Neural cell (in vitro differentiated cells): ENCODE data around the gene NPC1. TPM values are rescaled to one million over a fixed set of nuclear protein-coding genes. Genes with fewer than 3 reads are reported as not detected.

Experiments
- H2AFZ ChIP-seq: fragments of 200-600, 300-800 bp; sonication (generic), shearing (Covaris generic); 2 replicates; pipeline ENCODE4 v1.6.0; 2014; ENCODE audit warnings: low read depth, mild to moderate bottlenecking, antibody characterized with exemption, low read length, moderate library complexity
- H3F3A ChIP-seq: fragments of 200-600 bp; shearing (Covaris generic); 2 replicates; pipeline ENCODE4 v1.6.1; 2016; ENCODE audit warnings: mild to moderate bottlenecking, moderate library complexity, mixed read lengths, antibody characterized with exemption, low read length; ENCODE audit not compliant: insufficient read depth, poor library complexity, severe bottlenecking
- H3K27ac ChIP-seq: fragments of 200-600, 300-800 bp; sonication (generic), shearing (Covaris generic); 2 replicates; pipeline ENCODE4 v1.5.1; 2014; ENCODE audit warnings: mild to moderate bottlenecking, low read length, moderate library complexity
- H3K27me3 ChIP-seq: fragments of 300-800, 200-600 bp; sonication (generic), shearing (Covaris generic); 2 replicates; pipeline ENCODE4 v1.6.0; 2014; ENCODE audit warnings: mild to moderate bottlenecking, low read depth, low read length, moderate library complexity; ENCODE audit not compliant: insufficient read depth
- H3K36me3 ChIP-seq: fragments of 300-800, 200-600 bp; sonication (generic), shearing (Covaris generic); 2 replicates; pipeline ENCODE4 v1.5.1; 2014; ENCODE audit warnings: mild to moderate bottlenecking, antibody characterized with exemption, low read length, moderate library complexity; ENCODE audit not compliant: insufficient read depth
- H3K4me2 ChIP-seq: fragments of 300-800, 200-600 bp; sonication (generic), shearing (Covaris generic); 2 replicates; pipeline ENCODE4 v1.6.0; 2014; ENCODE audit warnings: mild to moderate bottlenecking, low read length
- H3K4me3 ChIP-seq: fragments of 300-800, 200-600 bp; sonication (generic), shearing (Covaris generic); 2 replicates; pipeline ENCODE4 v1.5.1; 2014; ENCODE audit warnings: mild to moderate bottlenecking, low read length, moderate library complexity
- H3K79me2 ChIP-seq: fragments of 200-600 bp; shearing (Covaris generic); replicated peaks from 2 replicates; pipeline ENCODE4 v1.6.0; 2014; ENCODE audit warnings: mild to moderate bottlenecking, low read length, moderate library complexity; ENCODE audit not compliant: insufficient read depth
- H3K9ac ChIP-seq: fragments of 300-800, 200-600 bp; sonication (generic), shearing (Covaris generic); 2 replicates; pipeline ENCODE4 v1.6.1; 2016; ENCODE audit warnings: mild to moderate bottlenecking, low read length, mixed read lengths
- H3K9me2 ChIP-seq: fragments of 200-600 bp; shearing (Covaris generic); 2 replicates; pipeline ENCODE4 v1.6.1; 2016; ENCODE audit warnings: mild to moderate bottlenecking, low read length, mixed read lengths; ENCODE audit not compliant: insufficient read depth
- H3K9me3 ChIP-seq: fragments of 200-600, 300-800 bp; sonication (generic), shearing (Covaris generic); 2 replicates; pipeline ENCODE4 v1.6.1; 2016; ENCODE audit warnings: mild to moderate bottlenecking, mixed run types, low read length, moderate library complexity, mixed read lengths
- H4K20me1 ChIP-seq: fragments of 200-600 bp; shearing (Covaris generic); 2 replicates; pipeline ENCODE4 v1.6.1; 2016; ENCODE audit warnings: mild to moderate bottlenecking, mixed run types; ENCODE audit not compliant: insufficient read depth
- CTCF ChIP-seq: fragments of 450-650 bp; IDR thresholded peaks from 2 replicates; pipeline ENCODE4 v1.5.1; 2014; ENCODE audit warnings: antibody characterized with exemption, mild to moderate bottlenecking, moderate library complexity; ENCODE audit not compliant: poor library complexity, severe bottlenecking
- EP300 ChIP-seq: fragments of 450-650 bp; conservative IDR thresholded peaks from 2 replicates; pipeline ENCODE4 v1.6.1; 2014; ENCODE audit warnings: antibody characterized with exemption, mild to moderate bottlenecking, moderate library complexity; ENCODE audit not compliant: poor library complexity, severe bottlenecking
- EZH2 ChIP-seq: fragments of 200-600, 300-800 bp; shearing (Covaris generic), sonication (generic); IDR thresholded peaks from 2 replicates; pipeline ENCODE4 v1.6.1; 2014; ENCODE audit warnings: antibody characterized with exemption, low read length, borderline replicate concordance, mild to moderate bottlenecking; ENCODE audit not compliant: insufficient read depth, poor library complexity, severe bottlenecking
- MXI1 ChIP-seq: fragments of 450-650 bp; conservative IDR thresholded peaks from 2 replicates; pipeline ENCODE4 v1.6.1; 2014; ENCODE audit warnings: antibody characterized with exemption, mild to moderate bottlenecking; ENCODE audit not compliant: poor library complexity, severe bottlenecking
- POLR2AphosphoS5 ChIP-seq: IDR thresholded peaks from 2 replicates; pipeline ENCODE4 v1.6.1; 2012
- RAD21 ChIP-seq: fragments of 450-650 bp; conservative IDR thresholded peaks from 2 replicates; pipeline ENCODE4 v1.6.1; 2014; ENCODE audit warnings: antibody characterized with exemption, mild to moderate bottlenecking, moderate library complexity
- REST ChIP-seq: IDR thresholded peaks from 2 replicates; pipeline ENCODE4 v1.6.1; 2012; ENCODE audit warnings: borderline replicate concordance
- SMC3 ChIP-seq: fragments of 450-650 bp; conservative IDR thresholded peaks from 2 replicates; pipeline ENCODE4 v1.6.1; 2014; ENCODE audit warnings: antibody characterized with exemption, mild to moderate bottlenecking, moderate library complexity; ENCODE audit not compliant: poor library complexity
- TAF1 ChIP-seq: IDR thresholded peaks from 2 replicates; pipeline ENCODE4 v1.6.1; 2012; ENCODE audit warnings: low read depth
- polyA plus RNA-seq: library from polyadenylated mRNA; depleted of rRNA; stranded (reverse); fragments of >200 nt; gene quantifications from 2 replicates; pipeline ENCODE4 v1.2.3, GENCODE V29; 2014

The NPC1 gene
- polyA plus RNA-seq, 1 donor from 2014 or later = 20.9 TPM

- no peak for TF ChIP-seq MXI1
- TF ChIP-seq SMC3 = no peak
- no peak for TF ChIP-seq POLR2AphosphoS5
- no peak for TF ChIP-seq CTCF
- TF ChIP-seq EP300 = no peak
- TF ChIP-seq EZH2 = no peak
- no peak for TF ChIP-seq REST
- no peak for TF ChIP-seq RAD21
- TF ChIP-seq TAF1 = no peak
- Histone ChIP-seq H2AFZ (no peak overlapping the region), H3K9me2 (no peaks in the 10 kb centered on the region), H3K4me2 (no peak overlapping the region), H3K9ac (no peak overlapping the region), H3K79me2 (no peaks in the 10 kb centered on the region), H4K20me1 (no peaks in the 10 kb centered on the region), H3K27ac (no peak overlapping the region), H3K27me3 (peaks cover 36% of the 10 kb centered on the region), H3F3A (no peaks in the 10 kb centered on the region), H3K4me3 (peak overlapping the region; percentile 62), H3K9me3 (no peaks in the 10 kb centered on the region), H3K36me3 (no peaks in the 10 kb centered on the region)
Measured at GRCh38 chr18:23619388-23619881, 33.1 kb upstream of the NPC1 start.

- Histone ChIP-seq H3K4me3 (peak overlapping the region; percentile 62), H3F3A (no peaks in the 10 kb centered on the region), H3K36me3 (no peaks in the 10 kb centered on the region), H3K9me3 (no peaks in the 10 kb centered on the region), H2AFZ (no peak overlapping the region), H3K27me3 (peaks cover 36% of the 10 kb centered on the region), H3K4me2 (no peak overlapping the region), H3K79me2 (no peaks in the 10 kb centered on the region), H4K20me1 (no peaks in the 10 kb centered on the region), H3K9me2 (no peaks in the 10 kb centered on the region), H3K27ac (no peak overlapping the region), H3K9ac (no peak overlapping the region)
- TF ChIP-seq EP300 = no peak
- TF ChIP-seq EZH2 = no peak
- TF ChIP-seq MXI1 = no peak
- no peak for TF ChIP-seq SMC3
- TF ChIP-seq CTCF = no peak
- TF ChIP-seq TAF1 = no peak
- TF ChIP-seq RAD21 = no peak
- no peak for TF ChIP-seq REST
- TF ChIP-seq POLR2AphosphoS5 = no peak
Measured at GRCh38 chr18:23618862-23619387, 32.6 kb upstream of the NPC1 start.
